GM23338 (cell line): ENCODE data around the gene COL18A1. TPM values are rescaled to one million over a fixed set of nuclear protein-coding genes. Genes with fewer than 3 reads are reported as not detected.

Source experiments
- ATAC-seq: fragments of 200-7000 bp; cut with Tn5 transposase; 3 replicates; pipeline ENCODE4 v1.9.1; 2020
- DNase-seq: peaks from one replicate; pipeline ENCODE4 v3.0.0-alpha.2; 2015; ENCODE audit warnings: low spot score
- H2AFZ ChIP-seq: fragments of 200-600 bp; sonication (generic); 2 replicates; pipeline ENCODE4 v1.8.0; 2016; ENCODE audit warnings: antibody characterized with exemption, mild to moderate bottlenecking, moderate library complexity
- H3F3A ChIP-seq: fragments of 200-600 bp; sonication (generic); replicated peaks from 2 replicates; pipeline ENCODE4 v1.8.0; 2017; ENCODE audit warnings: antibody characterized with exemption, mixed run types, low read depth
- H3K27ac ChIP-seq: fragments of 200-600 bp; sonication (generic); 2 replicates; pipeline ENCODE4 v1.6.1; 2016; ENCODE audit warnings: low read depth
- H3K27me3 ChIP-seq: fragments of 200-600 bp; sonication (generic); 2 replicates; pipeline ENCODE4 v1.8.0; 2016; ENCODE audit warnings: mild to moderate bottlenecking, mixed run types, moderate library complexity; ENCODE audit not compliant: insufficient read depth
- H3K36me3 ChIP-seq: fragments of 200-600 bp; sonication (generic); 2 replicates; pipeline ENCODE4 v1.8.0; 2016; ENCODE audit warnings: mild to moderate bottlenecking; ENCODE audit not compliant: insufficient read depth
- H3K4me1 ChIP-seq: fragments of 200-600 bp; sonication (generic); 2 replicates; pipeline ENCODE4 v1.8.0; 2016; ENCODE audit warnings: mild to moderate bottlenecking, moderate library complexity; ENCODE audit not compliant: insufficient read depth
- H3K4me2 ChIP-seq: fragments of 200-600 bp; sonication (generic); 2 replicates; pipeline ENCODE4 v1.7.1; 2017; ENCODE audit warnings: mixed run types
- H3K4me3 ChIP-seq: fragments of 200-600 bp; sonication (generic); 2 replicates; pipeline ENCODE4 v1.6.1; 2016; ENCODE audit warnings: mixed run types
- H3K79me2 ChIP-seq: fragments of 200-600 bp; sonication (generic); replicated peaks from 2 replicates; pipeline ENCODE4 v1.8.0; 2017; ENCODE audit warnings: mild to moderate bottlenecking; ENCODE audit not compliant: insufficient read depth
- H3K9me2 ChIP-seq: fragments of 200-600 bp; sonication (generic); 2 replicates; pipeline ENCODE4 v1.8.0; 2017; ENCODE audit not compliant: insufficient read depth
- H4K20me1 ChIP-seq: fragments of 200-600 bp; sonication (generic); replicated peaks from 2 replicates; pipeline ENCODE4 v1.8.0; 2017; ENCODE audit warnings: mild to moderate bottlenecking; ENCODE audit not compliant: insufficient read depth
- H3K27ac Mint-ChIP-seq: 2 replicates; pipeline ENCODE4 v1.8.0; 2020; ENCODE audit warnings: inconsistent platforms, mild to moderate bottlenecking, moderate library complexity, mixed read lengths
- H3K27me3 Mint-ChIP-seq: 3 replicates; pipeline ENCODE4 v1.8.0; 2022; ENCODE audit warnings: low read depth, mild to moderate bottlenecking, moderate library complexity, mixed read lengths, inconsistent platforms; ENCODE audit not compliant: insufficient read depth, poor library complexity
- H3K36me3 Mint-ChIP-seq: 3 replicates; pipeline ENCODE4 v1.8.0; 2021; ENCODE audit warnings: low read depth, mild to moderate bottlenecking, inconsistent platforms, moderate library complexity, mixed read lengths
- H3K4me1 Mint-ChIP-seq: 3 replicates; pipeline ENCODE4 v1.8.0; 2020; ENCODE audit warnings: mild to moderate bottlenecking, inconsistent platforms, mixed read lengths
- H3K4me3 Mint-ChIP-seq: 3 replicates; pipeline ENCODE4 v1.8.0; 2021; ENCODE audit warnings: moderate library complexity, mild to moderate bottlenecking, inconsistent platforms, mixed read lengths
- H3K9me3 Mint-ChIP-seq: 3 replicates; pipeline ENCODE4 v1.8.0; 2020; ENCODE audit warnings: moderate library complexity, mild to moderate bottlenecking, inconsistent platforms, mixed read lengths
- CREB1 ChIP-seq: fragments of 250-450 bp; sonication (Bioruptor Pico); IDR thresholded peaks from 2 replicates; pipeline ENCODE4 v1.5.0; 2020; ENCODE audit warnings: low read depth, mild to moderate bottlenecking, moderate library complexity
- CTCF ChIP-seq, 2 experiments: fragments of 200-600 bp in 1 of 2; sonication (generic) in 1 of 2; conservative IDR thresholded peaks; 2 replicates each; pipeline versions ENCODE4 v1.5.1 to v1.6.1; 2016 to 2017; ENCODE audit warnings: antibody characterized with exemption in 2 of 2, low read depth in 2 of 2, mild to moderate bottlenecking in 2 of 2, moderate library complexity in 1 of 2
- JUNB ChIP-seq: IDR thresholded peaks from one replicate; pipeline ENCODE4 v1.6.1; 2016; ENCODE audit warnings: antibody characterized with exemption; ENCODE audit not compliant: unreplicated experiment
- REST ChIP-seq: IDR thresholded peaks from one replicate; pipeline ENCODE4 v1.6.1; 2018; ENCODE audit warnings: antibody characterized with exemption; ENCODE audit not compliant: unreplicated experiment
- STAT1 ChIP-seq: IDR thresholded peaks from one replicate; pipeline ENCODE4 v1.6.1; 2016; ENCODE audit warnings: antibody characterized with exemption; ENCODE audit not compliant: unreplicated experiment
- ZNF114 ChIP-seq: fragments of 250-450 bp; sonication (Bioruptor Pico); IDR thresholded peaks from 2 replicates; pipeline ENCODE4 v1.5.0; 2020; ENCODE audit warnings: mild to moderate bottlenecking, moderate library complexity
- ZNF462 ChIP-seq: fragments of 250-450 bp; sonication (Bioruptor Pico); IDR thresholded peaks from 2 replicates; pipeline ENCODE4 v1.5.0; 2020; ENCODE audit warnings: mild to moderate bottlenecking, moderate library complexity
- polyA plus RNA-seq: library from polyadenylated mRNA; unstranded; fragments of >200 nt; fragmentation: Nextera tagmentation; extraction: Ambion mirVana; gene quantifications from 2 replicates; pipeline ENCODE4 v1.2.1, GENCODE V29; 2016
- total RNA-seq: library from RNA; depleted of rRNA; stranded (reverse); fragments of >200 nt; shearing (Covaris generic); gene quantifications from 2 replicates; pipeline ENCODE4 v1.2.3, GENCODE V29; 2014
- TF ChIP-seq, protein P1 (sequence below): IDR thresholded peaks from 2 replicates; pipeline ENCODE4 v1.6.1; 2016; ENCODE audit warnings: antibody characterized with exemption

COL18A1 gene
- total and polyA plus RNA-seq, 2 experiments from 2014 or later: 38.4 to 430 TPM

DNA sequence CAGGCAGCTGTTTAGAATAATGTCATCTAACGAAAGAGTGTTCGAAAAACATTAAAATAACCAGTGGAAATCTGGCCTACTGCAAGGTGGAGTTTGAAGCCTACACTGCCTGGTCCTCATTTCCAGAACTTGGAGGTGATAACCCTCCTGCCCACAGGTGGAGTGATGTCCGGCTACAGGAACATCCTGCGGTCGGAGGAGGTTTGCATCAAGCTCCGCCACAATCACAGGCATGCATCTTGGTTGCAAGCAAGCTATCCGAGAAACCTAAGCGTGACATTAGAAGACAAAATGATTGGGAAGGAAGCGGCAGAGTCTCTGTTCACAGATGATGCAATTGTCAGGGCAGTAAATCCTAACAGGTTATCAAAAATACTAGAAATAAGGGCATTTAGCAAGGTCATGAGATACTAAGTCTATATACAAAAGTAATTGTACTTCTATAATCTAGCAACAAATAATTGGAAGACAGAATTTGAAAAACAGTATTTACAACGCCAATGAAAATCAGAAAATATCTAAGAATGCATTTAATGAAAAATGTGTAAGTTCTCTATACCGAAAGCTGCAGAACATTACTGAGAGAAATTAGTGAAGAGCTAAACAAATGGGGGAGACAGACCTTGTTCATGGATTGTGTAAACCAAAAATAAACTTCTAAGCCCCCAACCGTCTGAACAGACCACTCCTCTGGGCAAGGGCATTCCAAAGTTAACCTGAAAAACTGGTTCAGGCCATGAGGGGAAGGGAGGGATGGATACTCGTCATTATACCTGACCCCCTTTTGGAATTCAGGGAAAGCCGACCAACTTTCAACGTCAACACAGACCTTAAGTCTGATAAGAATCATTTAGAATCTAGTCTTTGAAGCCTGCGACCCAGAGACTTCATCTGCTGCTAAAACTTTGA lies 141.9 kb downstream of the COL18A1 start:
- no peak overlapping the region for H3K27ac ChIP-seq
- DNase-seq: no peak
- H3K9me2 ChIP-seq: peaks cover 6% of the 10 kb centered on the region; the same call in 1 of the 2 replicates

More for the DNA sequence above, 141.9 kb downstream of the COL18A1 start:
- ATAC-seq: no peak
- TF ChIP-seq ZNF462 (CRISPR knock-in tag) (no peak), ZNF114 (CRISPR knock-in tag) (no peak), REST (no peak), JUNB (no peak), STAT1 (no peak), CREB1 (CRISPR knock-in tag) (no peak), CTCF (conservative IDR thresholded peaks at IDR 0.05; ENCODE audit: low read depth in 2 of 2) (no peak)
- TF ChIP-seq, protein P1, sequence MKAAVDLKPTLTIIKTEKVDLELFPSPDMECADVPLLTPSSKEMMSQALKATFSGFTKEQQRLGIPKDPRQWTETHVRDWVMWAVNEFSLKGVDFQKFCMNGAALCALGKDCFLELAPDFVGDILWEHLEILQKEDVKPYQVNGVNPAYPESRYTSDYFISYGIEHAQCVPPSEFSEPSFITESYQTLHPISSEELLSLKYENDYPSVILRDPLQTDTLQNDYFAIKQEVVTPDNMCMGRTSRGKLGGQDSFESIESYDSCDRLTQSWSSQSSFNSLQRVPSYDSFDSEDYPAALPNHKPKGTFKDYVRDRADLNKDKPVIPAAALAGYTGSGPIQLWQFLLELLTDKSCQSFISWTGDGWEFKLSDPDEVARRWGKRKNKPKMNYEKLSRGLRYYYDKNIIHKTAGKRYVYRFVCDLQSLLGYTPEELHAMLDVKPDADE: no peak
- Mint-ChIP-seq H3K4me1 (peaks cover 19% of the 10 kb centered on the region), H3K27me3 (peaks cover 13% of the 10 kb centered on the region), H3K9me3 (peaks cover 15% of the 10 kb centered on the region), H3K4me3 (no peak overlapping the region), H3K36me3 (no peaks in the 10 kb centered on the region), H3K27ac (no peak overlapping the region)
- H2AFZ ChIP-seq: no peak overlapping the region
- no peaks in the 10 kb centered on the region for H3K27me3 ChIP-seq
- no peaks in the 10 kb centered on the region for H3K36me3 ChIP-seq
- no peaks in the 10 kb centered on the region for H4K20me1 ChIP-seq
- H3K4me3 ChIP-seq: no peak overlapping the region
- H3K4me1 ChIP-seq: peaks cover 10% of the 10 kb centered on the region
- H3K79me2 ChIP-seq: no peaks in the 10 kb centered on the region
- no peaks in the 10 kb centered on the region for H3F3A ChIP-seq
- no peak overlapping the region for H3K4me2 ChIP-seq
